Renal cortical epithelial cell (primary cell): ENCODE data around the gene MAN1A1. TPM values are rescaled to one million over a fixed set of nuclear protein-coding genes. Genes with fewer than 3 reads are reported as not detected.

Experiments used
- DNase-seq: peaks from one replicate; pipeline ENCODE4 v3.0.0-alpha.2; 2011; ENCODE audit warnings: low read depth
- total RNA-seq: library from RNA; depleted of rRNA; stranded (reverse); fragments of >200 nt; gene quantifications from 2 replicates; pipeline ENCODE4 v1.2.3, GENCODE V29; 2014

The MAN1A1 gene
- total RNA-seq, 1 donor from 2014 or later = 50.5 TPM

DNA sequence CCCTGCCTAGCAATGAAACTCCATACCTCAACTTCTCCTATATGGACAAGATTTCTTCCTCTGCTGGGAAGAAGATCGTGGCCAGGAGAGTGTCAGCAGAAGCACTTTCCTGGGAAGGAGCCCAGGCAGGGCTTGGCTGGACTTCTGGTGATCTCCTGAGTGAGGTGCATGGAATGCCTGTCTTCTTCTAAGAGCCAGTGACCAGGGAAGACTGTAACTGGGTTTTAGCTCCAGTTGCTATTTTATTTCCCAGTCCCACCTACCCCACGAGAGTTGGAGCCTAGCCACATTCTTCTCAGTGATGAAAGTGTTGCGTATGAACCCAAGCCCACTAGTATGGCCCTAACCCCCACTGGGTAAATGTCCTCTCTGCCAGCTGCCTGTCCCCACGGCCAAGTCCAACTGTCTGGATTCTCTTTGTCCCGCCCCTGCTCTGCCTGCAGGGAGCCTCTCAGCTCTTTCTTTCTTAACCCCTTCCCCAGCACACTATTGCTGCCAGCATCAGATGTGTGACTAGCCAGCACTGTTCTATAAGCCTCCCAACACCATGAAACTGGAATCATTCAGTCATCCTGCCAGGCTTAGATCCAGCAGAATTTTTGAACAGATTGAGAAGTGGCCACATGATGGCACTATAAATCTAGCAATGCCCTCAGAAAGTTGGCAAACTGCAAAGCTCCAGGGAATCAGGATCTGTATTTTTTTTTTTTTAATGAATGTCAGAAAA is 201.3 kb downstream of the MAN1A1 start:
- peak; percentile 76 for DNase-seq

DNA sequence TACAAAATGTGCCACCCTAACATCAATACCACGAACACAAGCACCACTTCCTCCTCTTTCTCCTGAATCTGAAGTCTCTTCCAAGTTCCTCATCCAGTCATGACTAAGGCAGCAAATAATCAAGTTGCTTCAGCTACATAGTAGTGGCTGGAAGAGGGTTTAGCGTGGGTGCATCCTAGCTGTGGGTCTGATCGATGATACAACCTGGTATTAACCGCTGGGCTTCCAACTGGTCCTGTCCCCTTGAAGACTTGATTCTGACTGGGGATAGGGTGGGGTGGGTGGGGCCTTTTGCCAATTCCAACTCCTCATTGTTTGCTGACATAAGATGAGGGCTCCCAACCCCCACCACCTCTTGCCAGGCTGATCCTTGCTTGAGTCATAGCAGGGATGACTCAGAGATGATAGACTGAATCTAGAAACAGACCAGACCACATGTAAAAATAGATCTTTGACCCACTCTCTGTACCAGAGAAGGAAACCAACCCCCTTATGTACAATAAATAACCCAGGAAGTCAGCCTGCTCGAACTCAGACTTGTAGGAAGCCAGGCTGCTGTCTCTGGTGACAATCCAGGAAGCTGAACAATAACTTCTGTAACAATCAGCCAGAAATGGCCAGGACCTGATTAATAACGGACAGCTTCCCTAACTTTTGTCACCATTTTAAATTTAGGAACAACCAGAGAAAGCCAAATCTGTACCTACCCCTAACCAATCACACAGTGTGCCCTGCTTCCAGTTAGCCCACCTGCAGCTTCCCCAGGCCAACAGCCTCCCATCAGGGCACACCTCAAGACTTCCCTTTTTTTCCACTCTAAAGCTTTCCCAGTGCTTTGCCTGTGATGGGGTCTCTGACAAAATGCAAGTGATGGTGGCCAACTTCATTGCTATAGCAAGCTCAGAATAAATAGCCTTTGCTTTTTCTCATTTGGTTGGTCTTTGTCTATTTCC is 202.2 kb downstream of the MAN1A1 start:
- DNase-seq = peak; percentile 99

GRCh38 chr6:119145111-119145510 is 204.4 kb downstream of the MAN1A1 start:
- no peak for DNase-seq

DNA sequence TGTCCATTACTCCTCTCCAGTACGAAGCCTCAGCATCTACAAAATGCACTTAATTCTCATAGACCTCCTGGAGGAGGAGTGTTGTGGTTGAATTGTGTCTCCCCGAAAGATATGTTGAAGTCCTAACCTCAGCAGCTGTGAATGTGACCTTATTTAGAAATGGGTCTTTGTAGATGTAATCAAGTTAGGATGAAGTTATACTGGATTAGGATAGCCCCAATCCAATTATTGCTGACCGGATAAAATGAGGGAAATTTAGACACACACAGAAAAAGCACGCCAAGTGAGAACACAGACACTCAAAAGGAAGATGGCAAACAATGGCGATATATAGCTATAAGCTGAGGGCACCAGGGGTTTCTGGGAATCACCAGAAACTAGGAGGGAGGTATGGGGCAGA is 206.9 kb downstream of the MAN1A1 start:
- DNase-seq = no peak

DNA sequence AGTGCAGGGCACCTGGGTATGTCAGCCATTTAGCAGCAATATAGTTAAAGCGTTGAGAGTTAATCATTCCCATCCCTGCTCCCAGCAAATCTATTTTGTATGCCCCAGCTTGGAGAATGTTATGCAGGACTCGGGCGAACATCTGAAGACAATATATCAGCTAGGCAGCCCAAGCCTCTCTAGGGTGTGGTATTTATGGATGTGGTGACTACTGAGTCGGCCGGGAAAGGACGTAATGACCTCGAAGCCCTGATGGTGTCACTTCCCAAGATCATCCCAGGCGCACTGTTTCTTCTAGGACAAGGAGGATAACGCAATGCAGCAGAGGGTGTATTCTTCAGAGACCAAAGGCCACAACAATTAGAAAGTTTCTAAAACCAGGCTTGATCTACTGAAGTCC is 207.5 kb downstream of the MAN1A1 start:
- DNase-seq = no peak

DNA sequence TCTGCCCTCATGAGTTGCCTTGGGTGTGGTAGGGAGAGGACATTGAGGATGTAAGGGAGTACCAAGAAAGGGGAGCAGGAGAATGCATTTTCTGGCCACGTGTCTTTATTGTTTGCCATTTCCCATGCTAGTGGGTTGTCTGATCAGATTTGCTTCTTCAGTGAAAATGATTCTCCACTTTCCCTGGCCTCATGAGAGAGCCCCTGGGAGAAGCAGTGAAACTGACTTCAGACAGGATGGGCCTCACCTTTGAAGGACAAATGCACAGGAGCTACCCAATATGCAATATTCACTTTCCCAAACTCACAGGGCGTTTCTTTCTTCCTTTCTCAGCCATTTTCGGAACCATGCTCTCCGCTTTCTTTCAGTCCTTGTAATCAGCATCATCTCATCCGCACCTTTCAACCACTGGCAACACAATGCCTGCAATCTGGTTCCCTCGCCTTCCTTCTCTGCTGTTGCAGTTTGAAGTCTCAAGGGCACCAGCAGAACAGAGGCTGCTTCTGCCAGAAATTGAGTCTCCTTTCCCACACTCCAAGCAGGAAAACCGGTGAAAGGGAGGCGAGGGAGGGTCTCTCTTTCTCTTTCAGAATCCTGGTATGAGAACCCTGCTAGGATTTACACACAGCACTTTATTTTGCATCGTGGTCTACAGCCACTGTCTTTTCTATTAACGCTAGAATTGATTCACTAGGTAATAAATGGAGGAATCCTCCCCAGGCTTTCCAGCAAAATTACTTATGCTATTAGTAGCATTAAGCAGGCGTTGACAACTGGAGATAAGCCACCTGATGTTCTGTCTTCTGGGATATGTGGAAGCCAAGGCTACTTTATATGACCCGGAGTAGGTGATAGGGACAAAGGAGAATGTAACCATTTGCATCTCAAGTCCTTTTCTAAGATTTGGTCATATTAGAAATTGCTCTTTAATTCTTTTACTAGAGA is 209.1 kb downstream of the MAN1A1 start:
- DNase-seq = no peak

DNA sequence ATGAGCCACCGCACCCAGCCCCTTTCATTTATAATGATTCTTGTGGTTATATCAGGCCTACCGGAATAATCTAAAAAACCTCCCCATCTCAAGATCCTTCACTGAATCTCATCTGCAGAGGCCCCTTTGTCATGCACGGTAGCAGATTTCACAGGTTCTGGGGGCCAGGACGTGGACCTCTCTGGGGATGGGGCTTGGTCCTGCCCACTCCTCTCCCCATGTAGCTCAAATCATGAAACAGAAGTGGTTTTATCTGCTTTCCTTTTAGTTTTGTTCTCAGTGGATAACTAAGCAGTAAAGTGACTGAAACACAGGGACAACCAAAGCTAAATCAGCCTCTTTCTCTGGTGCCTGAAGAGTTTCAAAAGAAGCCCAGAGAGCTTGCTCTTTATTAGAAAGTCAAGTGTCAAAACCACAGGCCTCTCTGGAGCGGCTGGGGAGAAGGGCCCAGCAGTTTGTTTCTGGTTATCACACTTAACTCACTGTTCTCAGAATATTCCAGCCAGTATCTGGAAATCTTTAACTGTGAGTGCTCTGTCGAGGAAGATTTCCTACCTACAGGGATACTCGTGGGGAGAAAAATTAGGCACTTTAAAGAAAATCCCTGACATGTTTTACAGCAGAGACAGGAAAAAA is 210.5 kb downstream of the MAN1A1 start:
- no peak for DNase-seq

- DNase-seq = no peak
Observed at GRCh38 chr6:119137194-119138072, 212.1 kb downstream of the MAN1A1 start.

GRCh38 chr6:119134752-119135151 is 214.8 kb downstream of the MAN1A1 start:
- no peak for DNase-seq

- no peak for DNase-seq
Observed at GRCh38 chr6:119133400-119133799, 216.2 kb downstream of the MAN1A1 start.

DNA sequence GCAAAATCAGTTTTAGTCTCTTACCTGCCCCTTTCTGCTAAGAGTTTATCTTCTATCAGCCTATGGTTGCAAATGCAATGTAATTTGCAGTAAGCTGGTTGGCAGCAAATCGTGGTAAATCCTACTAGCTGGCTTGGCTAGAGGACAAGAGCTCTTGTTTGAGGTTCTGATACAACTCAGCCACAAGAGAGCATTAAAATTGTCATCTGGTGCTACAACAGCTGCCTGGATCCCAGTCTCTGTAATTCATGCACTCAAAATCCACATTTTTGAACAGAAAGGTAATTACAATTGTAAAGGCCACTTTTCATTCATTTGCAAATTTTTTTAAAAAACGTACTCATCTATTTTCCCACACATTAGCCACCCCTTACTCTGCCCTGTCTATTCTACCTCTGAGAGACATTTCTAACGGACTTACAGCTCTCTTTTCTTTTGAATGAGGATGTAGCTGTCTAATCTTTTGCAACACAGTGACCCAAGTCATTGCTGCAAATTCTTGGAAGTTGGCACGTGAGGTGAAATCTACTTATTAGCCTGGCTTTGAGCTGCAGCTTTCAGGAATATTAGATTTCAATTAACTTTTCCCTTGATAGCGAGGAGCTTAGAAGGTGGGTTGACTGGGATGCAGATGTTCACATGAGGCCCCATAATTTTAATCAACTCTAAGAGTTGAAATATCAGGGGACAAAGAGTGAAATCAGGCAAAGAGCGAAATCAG is 217.1 kb downstream of the MAN1A1 start:
- no peak for DNase-seq

- DNase-seq = peak; percentile 81
Observed at GRCh38 chr6:119129968-119130484, 219.5 kb downstream of the MAN1A1 start.

DNA sequence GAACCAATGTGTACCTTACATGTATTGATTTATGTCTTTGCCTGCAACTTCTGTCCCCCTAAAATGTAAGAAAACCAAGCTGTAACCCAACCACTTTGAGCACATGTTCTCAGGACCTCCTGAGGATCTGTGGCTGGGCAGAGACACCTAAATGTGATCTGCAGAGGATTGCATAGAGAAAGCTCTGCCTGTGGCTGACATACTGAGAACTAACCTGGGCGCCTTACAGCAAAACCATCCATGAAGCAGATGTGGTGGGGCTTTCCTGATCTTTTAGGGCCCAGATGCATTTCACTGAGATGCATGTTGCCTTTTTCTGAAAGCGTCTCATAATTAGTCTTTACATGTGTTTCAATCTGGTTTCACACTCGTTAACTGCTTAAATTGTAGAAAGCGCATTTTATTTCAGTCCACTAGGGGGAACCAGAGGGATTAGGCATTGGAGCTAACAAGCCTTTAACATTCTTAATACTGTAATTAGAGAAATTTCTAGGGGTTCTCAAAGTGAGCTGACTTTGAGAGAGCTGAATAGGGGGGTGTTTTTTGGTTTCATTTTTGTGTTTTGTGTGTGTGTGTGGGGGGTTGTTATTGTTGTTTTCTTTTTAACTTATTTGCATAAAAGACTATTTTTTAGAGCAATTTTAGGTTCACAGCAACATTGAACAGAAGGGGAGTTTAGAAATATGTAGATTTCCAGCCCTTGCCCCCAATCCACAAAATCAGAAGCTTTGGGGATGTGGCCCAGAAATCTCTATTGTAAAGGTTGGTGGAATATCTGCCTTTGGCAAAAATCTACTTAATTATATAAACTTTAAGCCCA is 220.2 kb downstream of the MAN1A1 start:
- peak; percentile 76 for DNase-seq

DNA sequence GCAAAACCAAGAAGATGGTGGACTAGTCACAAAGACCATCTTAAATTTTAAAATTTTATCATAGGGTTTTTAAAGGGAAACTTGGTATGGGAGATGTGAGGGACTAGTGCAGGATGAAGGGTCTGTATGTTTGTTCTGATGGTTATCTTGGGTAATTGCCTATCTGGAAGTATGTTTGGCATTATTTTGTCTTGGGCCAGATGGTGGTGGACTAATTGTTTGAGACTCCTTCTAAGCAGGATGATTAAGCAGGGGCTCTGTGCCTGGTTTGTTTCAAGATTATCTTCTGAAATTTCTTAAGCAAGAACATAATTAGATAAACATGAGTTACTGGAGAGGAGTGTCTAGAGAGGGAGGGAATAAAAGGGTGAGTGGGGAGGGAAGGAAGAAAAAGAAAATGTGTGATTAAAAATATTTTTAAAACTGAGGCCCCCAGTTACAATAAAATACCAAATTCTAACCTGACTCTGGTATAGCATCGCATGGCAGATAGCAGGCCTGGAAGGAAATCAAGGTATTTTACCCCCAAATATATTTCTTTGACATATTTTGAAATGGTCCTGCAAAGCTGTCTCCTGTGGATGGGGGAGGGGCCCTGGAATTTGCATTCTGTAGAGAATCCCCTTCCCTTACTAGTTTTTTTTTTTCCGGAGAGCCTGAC is 221.2 kb downstream of the MAN1A1 start:
- no peak for DNase-seq

GRCh38 chr6:119127627-119128026 is 221.9 kb downstream of the MAN1A1 start:
- DNase-seq = no peak
